ENCODE results near the gene CTXN3.

GRCh38 chr5:127643607-127644006 is 5.3 kb upstream of the CTXN3 start:
- TF ChIP-seq EZH2 (IDR thresholded peaks at IDR 0.05; ENCODE audit: borderline replicate concordance, low read depth, low read length, severe bottlenecking), result no peak
- no peak for TF ChIP-seq CTCF (IDR thresholded peaks at IDR 0.05; ENCODE audit: borderline replicate concordance, extremely low read depth, low read length, poor library complexity, severe bottlenecking)
